Smooth muscle cell (in vitro differentiated cells): Measurements from ENCODE around the gene ACOX3. TPM values are rescaled to one million over a fixed set of nuclear protein-coding genes. Genes with fewer than 3 reads are reported as not detected.

Experiments used
- DNase-seq: peaks from one replicate; lab custom pipeline; 2025; ENCODE audit not compliant: unreplicated experiment; lab: John Stamatoyannopoulos, UW
- H2AFZ ChIP-seq: fragments of 200-600 bp; sonication (generic); 2 replicates; pipeline ENCODE4 v1.6.0; 2016; ENCODE audit warnings: antibody characterized with exemption, low read depth, mild to moderate bottlenecking
- H3F3A ChIP-seq: fragments of 200-600 bp; sonication (generic); 2 replicates; pipeline ENCODE4 v1.6.0; 2017; ENCODE audit warnings: antibody characterized with exemption, low read depth
- H3K27ac ChIP-seq: fragments of 200-600 bp; sonication (generic); 2 replicates; pipeline ENCODE4 v1.5.1; 2016; ENCODE audit warnings: low read depth, mild to moderate bottlenecking
- H3K27me3 ChIP-seq: fragments of 200-600 bp; sonication (generic); 2 replicates; pipeline ENCODE4 v1.6.1; 2016; ENCODE audit warnings: low read depth, mild to moderate bottlenecking
- H3K36me3 ChIP-seq: fragments of 200-600 bp; sonication (generic); 2 replicates; pipeline ENCODE4 v1.5.1; 2016; ENCODE audit warnings: low read depth
- H3K4me1 ChIP-seq: fragments of 200-600 bp; sonication (generic); 2 replicates; pipeline ENCODE4 v1.5.1; 2016; ENCODE audit warnings: low read depth
- H3K4me2 ChIP-seq: fragments of 200-600 bp; sonication (generic); 2 replicates; pipeline ENCODE4 v1.6.0; 2016; ENCODE audit warnings: mild to moderate bottlenecking
- H3K4me3 ChIP-seq: fragments of 200-600 bp; sonication (generic); 2 replicates; pipeline ENCODE4 v1.5.1; 2016; ENCODE audit warnings: mild to moderate bottlenecking
- H3K79me2 ChIP-seq: fragments of 200-600 bp; sonication (generic); 2 replicates; pipeline ENCODE4 v1.6.0; 2016; ENCODE audit warnings: low read depth, mild to moderate bottlenecking
- H3K9ac ChIP-seq: fragments of 200-600 bp; sonication (generic); 2 replicates; pipeline ENCODE4 v1.6.0; 2016; ENCODE audit warnings: low read depth
- H3K9me3 ChIP-seq: fragments of 200-600 bp; sonication (generic); replicated peaks from 2 replicates; pipeline ENCODE4 v1.5.1; 2016; ENCODE audit warnings: low read depth
- H4K20me1 ChIP-seq: fragments of 200-600 bp; sonication (generic); 2 replicates; pipeline ENCODE4 v1.6.0; 2016; ENCODE audit warnings: low read depth
- CTCF ChIP-seq: fragments of 200-600 bp; sonication (generic); IDR thresholded peaks from 2 replicates; pipeline ENCODE4 v1.5.1; 2017; ENCODE audit warnings: borderline replicate concordance, mild to moderate bottlenecking, antibody characterized with exemption; ENCODE audit not compliant: insufficient read depth, poor library complexity, severe bottlenecking
- WGBS: methylation state at CpG from one replicate; pipeline ENCODE4 v1.1.7; 2016; ENCODE audit warnings: low lambda C conversion rate; 5-methylcytosine and 5-hydroxymethylcytosine counted together
- polyA plus RNA-seq: library from polyadenylated mRNA; unstranded; fragments of >200 nt; fragmentation: Nextera tagmentation; extraction: Ambion mirVana; gene quantifications from 2 replicates; pipeline ENCODE4 v1.2.1, GENCODE V29; 2016
- total RNA-seq: library from RNA; depleted of rRNA; stranded (reverse); fragments of >200 nt; gene quantifications from 2 replicates; pipeline ENCODE4 v1.2.3, GENCODE V29; 2014

The ACOX3 gene
- total and polyA plus RNA-seq, 2 experiments from 2014 or later: 25.0 to 27.9 TPM

GRCh38 chr4:8472158-8472688 lies 31.7 kb upstream of the ACOX3 start:
- Histone ChIP-seq H3K4me2 (peak overlapping the region; percentile 42), H3F3A (no peaks in the 10 kb centered on the region), H2AFZ (no peak overlapping the region), H3K79me2 (no peaks in the 10 kb centered on the region), H3K4me1 (no peaks in the 10 kb centered on the region), H3K36me3 (no peaks in the 10 kb centered on the region), H3K9ac (no peak overlapping the region), H3K27me3 (no peaks in the 10 kb centered on the region), H3K4me3 (no peak overlapping the region), H4K20me1 (peaks cover 10% of the 10 kb centered on the region), H3K27ac (peak overlapping the region; percentile 75), H3K9me3 (no peaks in the 10 kb centered on the region)
- TF ChIP-seq CTCF: no peak
- WGBS: 73% methylated on average over 8 of the region's 8 CpGs
- no peak for DNase-seq

- Histone ChIP-seq H3K27ac (no peak overlapping the region), H3K4me2 (no peak overlapping the region), H3K27me3 (no peaks in the 10 kb centered on the region), H3K36me3 (no peaks in the 10 kb centered on the region), H3K4me1 (no peaks in the 10 kb centered on the region), H3K79me2 (no peaks in the 10 kb centered on the region), H4K20me1 (peaks cover 10% of the 10 kb centered on the region), H3K9ac (no peak overlapping the region), H2AFZ (no peak overlapping the region), H3K9me3 (no peaks in the 10 kb centered on the region), H3F3A (no peaks in the 10 kb centered on the region), H3K4me3 (no peak overlapping the region)
- WGBS: 90% methylated on average over 24 of the region's 24 CpGs
- DNase-seq: no peak
- no peak for TF ChIP-seq CTCF
Observed at GRCh38 chr4:8471211-8471875, 30.8 kb upstream of the ACOX3 start.

- H2AFZ ChIP-seq: no peak overlapping the region
- no peaks in the 10 kb centered on the region for H3K36me3 ChIP-seq
- no peaks in the 10 kb centered on the region for H3K9me3 ChIP-seq
- no peak overlapping the region for H3K4me3 ChIP-seq
- H4K20me1 ChIP-seq: peaks cover 10% of the 10 kb centered on the region
- WGBS: 98% methylated on average over 14 of the region's 14 CpGs
- no peaks in the 10 kb centered on the region for H3K4me1 ChIP-seq
- H3K27me3 ChIP-seq: no peaks in the 10 kb centered on the region
- no peak overlapping the region for H3K9ac ChIP-seq
- no peak for DNase-seq
- no peak overlapping the region for H3K27ac ChIP-seq
- H3K4me2 ChIP-seq: no peak overlapping the region
- H3K79me2 ChIP-seq: no peaks in the 10 kb centered on the region
- no peak for TF ChIP-seq CTCF
- no peaks in the 10 kb centered on the region for H3F3A ChIP-seq
Observed at GRCh38 chr4:8470451-8471024, 30.0 kb upstream of the ACOX3 start.

- H3K27ac ChIP-seq: no peak overlapping the region
- no peaks in the 10 kb centered on the region for H3K27me3 ChIP-seq
- H3K9me3 ChIP-seq: no peaks in the 10 kb centered on the region
- H4K20me1 ChIP-seq: peaks cover 10% of the 10 kb centered on the region
- H3K9ac ChIP-seq: no peak overlapping the region
- no peaks in the 10 kb centered on the region for H3K36me3 ChIP-seq
- H2AFZ ChIP-seq: no peak overlapping the region
- no peak for DNase-seq
- H3K4me2 ChIP-seq: no peak overlapping the region
- no peaks in the 10 kb centered on the region for H3K4me1 ChIP-seq
- H3K79me2 ChIP-seq: no peaks in the 10 kb centered on the region
- no peak for TF ChIP-seq CTCF
- no peak overlapping the region for H3K4me3 ChIP-seq
- H3F3A ChIP-seq: no peaks in the 10 kb centered on the region
- WGBS: 97% methylated on average over 14 of the region's 14 CpGs
Observed at GRCh38 chr4:8469550-8469949, 29.0 kb upstream of the ACOX3 start.
